Stimulated activated naive CD8-positive, alpha-beta T cell treated with anti-CD3 and anti-CD28 coated beads, Interleukin-15, Interleukin-2, amounts not matched to agents 100 ng/mL and 50 ng/mL, for 24 hours (primary cell): ENCODE data around the gene ZNF605.
"Not testable (repeated sequence)": the region's sequence is repeated elsewhere in the genome, so short reads cannot be mapped to it uniquely, and the experiment has no call there.

Experiments used
- H3K27ac Mint-ChIP-seq: one replicate; pipeline ENCODE4 v1.8.0; 2021; ENCODE audit warnings: mild to moderate bottlenecking, mixed read lengths
- H3K27me3 Mint-ChIP-seq: one replicate; pipeline ENCODE4 v1.8.0; 2021; ENCODE audit warnings: mixed read lengths
- H3K36me3 Mint-ChIP-seq: one replicate; pipeline ENCODE4 v1.8.0; 2021; ENCODE audit warnings: low read depth, mixed read lengths
- H3K4me1 Mint-ChIP-seq: one replicate; pipeline ENCODE4 v1.8.0; 2021; ENCODE audit warnings: low read depth, mixed read lengths
- H3K4me3 Mint-ChIP-seq: one replicate; pipeline ENCODE4 v1.8.0; 2021; ENCODE audit warnings: mild to moderate bottlenecking, mixed read lengths
- H3K9me3 Mint-ChIP-seq: one replicate; pipeline ENCODE4 v1.8.0; 2021; ENCODE audit warnings: mixed read lengths

ZNF605 gene

GRCh38 chr12:132956011-132956788, at the start of gene ZNF605:
Gene ZNF605, minus strand, starts transcription at chr12:132956306. Its CDS starts 10,671 bp downstream, at chr12:132945635.
- Mint-ChIP-seq H3K4me1 (peaks cover 20% of the 10 kb centered on the region), H3K4me3 (peak within 1 kb of the TSS; percentile 90), H3K36me3 (peaks cover 20% of the 10 kb centered on the region), H3K27me3 (no peaks in the 10 kb centered on the region), H3K27ac (peak within 1 kb of the TSS; percentile 92), H3K9me3 (peaks cover 10% of the 10 kb centered on the region)

GRCh38 chr12:132998741-132999140, 42.6 kb upstream of the ZNF605 start:
- Mint-ChIP-seq H3K27ac (no peak overlapping the region), H3K9me3 (peaks cover 40% of the 10 kb centered on the region), H3K27me3 (no peaks in the 10 kb centered on the region), H3K36me3 (peaks cover 88% of the 10 kb centered on the region), H3K4me3 (no peak overlapping the region), H3K4me1 (no peaks in the 10 kb centered on the region)

- Mint-ChIP-seq H3K4me3 (peak overlapping the region; percentile 84), H3K9me3 (peaks cover 15% of the 10 kb centered on the region), H3K27ac (peak overlapping the region; percentile 97), H3K27me3 (peaks cover 2% of the 10 kb centered on the region), H3K36me3 (peaks cover 46% of the 10 kb centered on the region), H3K4me1 (peaks cover 34% of the 10 kb centered on the region)
These were observed 30.7 kb upstream of the ZNF605 start for GRCh38 chr12:132986885-132987225.

GRCh38 chr12:132986001-132986884, 30.1 kb upstream of the ZNF605 start, which contains the start of gene ZNF26:
Gene ZNF26, plus strand, starts transcription at chr12:132986367. Its CDS starts 474 bp downstream, at chr12:132986841.
- H3K27me3 Mint-ChIP-seq = peaks cover 3% of the 10 kb centered on the region
- peaks cover 39% of the 10 kb centered on the region for H3K36me3 Mint-ChIP-seq
- peaks cover 15% of the 10 kb centered on the region for H3K9me3 Mint-ChIP-seq
- peak within 1 kb of the TSS; percentile 97 for H3K27ac Mint-ChIP-seq
- peak within 1 kb of the TSS; percentile 84 for H3K4me3 Mint-ChIP-seq
- H3K4me1 Mint-ChIP-seq = peaks cover 34% of the 10 kb centered on the region

GRCh38 chr12:132976870-132977269, 20.8 kb upstream of the ZNF605 start:
- not testable (repeated sequence) for H3K4me1 Mint-ChIP-seq, H3K4me3 Mint-ChIP-seq, H3K27ac Mint-ChIP-seq, H3K36me3 Mint-ChIP-seq
- H3K9me3 Mint-ChIP-seq = peaks cover 55% of the 10 kb centered on the region
- peaks cover 22% of the 10 kb centered on the region for H3K27me3 Mint-ChIP-seq

GRCh38 chr12:132972374-132972773, 16.3 kb upstream of the ZNF605 start:
- Mint-ChIP-seq H3K36me3 (peaks cover 4% of the 10 kb centered on the region), H3K4me1 (no peaks in the 10 kb centered on the region), H3K27me3 (peaks cover 14% of the 10 kb centered on the region), H3K4me3 (no peak overlapping the region), H3K27ac (no peak overlapping the region), H3K9me3 (peaks cover 38% of the 10 kb centered on the region)

- peaks cover 22% of the 10 kb centered on the region for H3K36me3 Mint-ChIP-seq
- no peaks in the 10 kb centered on the region for H3K4me1 Mint-ChIP-seq
- peaks cover 3% of the 10 kb centered on the region for H3K27me3 Mint-ChIP-seq
- H3K4me3 Mint-ChIP-seq = no peak overlapping the region
- peaks cover 17% of the 10 kb centered on the region for H3K9me3 Mint-ChIP-seq
- H3K27ac Mint-ChIP-seq = no peak overlapping the region
These were observed 11.6 kb upstream of the ZNF605 start for GRCh38 chr12:132967736-132968135.

GRCh38 chr12:132966676-132967415, 10.7 kb upstream of the ZNF605 start:
- no peak overlapping the region for H3K27ac Mint-ChIP-seq
- no peaks in the 10 kb centered on the region for H3K4me1 Mint-ChIP-seq
- H3K4me3 Mint-ChIP-seq = no peak overlapping the region
- H3K36me3 Mint-ChIP-seq = peaks cover 21% of the 10 kb centered on the region
- peaks cover 8% of the 10 kb centered on the region for H3K9me3 Mint-ChIP-seq
- no peaks in the 10 kb centered on the region for H3K27me3 Mint-ChIP-seq

- Mint-ChIP-seq H3K36me3 (peaks cover 26% of the 10 kb centered on the region), H3K4me1 (no peaks in the 10 kb centered on the region), H3K4me3 (no peak overlapping the region), H3K27me3 (no peaks in the 10 kb centered on the region), H3K9me3 (peaks cover 8% of the 10 kb centered on the region), H3K27ac (no peak overlapping the region)
These were observed 9.7 kb upstream of the ZNF605 start for GRCh38 chr12:132965796-132966195.

- not testable (repeated sequence) for H3K27me3 Mint-ChIP-seq, H3K9me3 Mint-ChIP-seq, H3K4me1 Mint-ChIP-seq, H3K4me3 Mint-ChIP-seq, H3K27ac Mint-ChIP-seq
- peaks cover 31% of the 10 kb centered on the region for H3K36me3 Mint-ChIP-seq
These were observed 7.8 kb upstream of the ZNF605 start for GRCh38 chr12:132963947-132964346.

- not testable (repeated sequence) for H3K27me3 Mint-ChIP-seq, H3K9me3 Mint-ChIP-seq, H3K4me3 Mint-ChIP-seq
These were observed 5.7 kb upstream of the ZNF605 start for GRCh38 chr12:132961790-132962189.

GRCh38 chr12:132955094-132956010, 754 bp downstream of the ZNF605 start:
- peaks cover 20% of the 10 kb centered on the region for H3K4me1 Mint-ChIP-seq
- H3K4me3 Mint-ChIP-seq = peak overlapping the region; percentile 90
- H3K36me3 Mint-ChIP-seq = peaks cover 20% of the 10 kb centered on the region
- peak overlapping the region; percentile 71 for H3K27ac Mint-ChIP-seq
- no peaks in the 10 kb centered on the region for H3K27me3 Mint-ChIP-seq
- peaks cover 10% of the 10 kb centered on the region for H3K9me3 Mint-ChIP-seq

More at GRCh38 chr12:132961790-132962189, 5.7 kb upstream of the ZNF605 start:
- peaks cover 32% of the 10 kb centered on the region for H3K36me3 Mint-ChIP-seq
- not testable (repeated sequence) for H3K27ac Mint-ChIP-seq, H3K4me1 Mint-ChIP-seq

- Mint-ChIP-seq H3K27me3 (no peaks in the 10 kb centered on the region), H3K27ac (peak overlapping the region; percentile 38), H3K36me3 (peaks cover 19% of the 10 kb centered on the region), H3K9me3 (peaks cover 10% of the 10 kb centered on the region), H3K4me3 (peak overlapping the region; percentile 90), H3K4me1 (peaks cover 20% of the 10 kb centered on the region)
These were observed 1.5 kb downstream of the ZNF605 start for GRCh38 chr12:132954471-132955048.
